Activated CD8-positive, alpha-beta memory T cell treated with anti-CD3 and anti-CD28 coated beads, Interleukin-2, amount 10 ng/mL, durations not matched to agents 7 days and 5 days (primary cell): ENCODE results near the gene PBX3. TPM values are rescaled to one million over a fixed set of nuclear protein-coding genes. Genes with fewer than 3 reads are reported as not detected.
"Not testable (repeated sequence)": the region's sequence is repeated elsewhere in the genome, so short reads cannot be mapped to it uniquely, and the experiment has no call there.

ENCODE experiments used
- ATAC-seq: fragments of 150-1000 bp; cut with Tn5 transposase; one replicate; pipeline ENCODE4 v1.10.0; 2021; ENCODE audit warnings: moderate library complexity
- CTCF ChIA-PET: fragments of 350-600 bp; sonication (Branson Sonifier 250); formaldehyde crosslinking; loops from one replicate; lab custom pipeline; 2021; ENCODE audit warnings: antibody characterized with exemption; lab: Charles Lee
- DNase-seq: peaks from one replicate; pipeline ENCODE4 v3.0.0-alpha.2; 2020
- H3K27ac Mint-ChIP-seq: one replicate; pipeline ENCODE4 v1.8.0; 2021; ENCODE audit warnings: mild to moderate bottlenecking, mixed read lengths
- H3K27me3 Mint-ChIP-seq: one replicate; pipeline ENCODE4 v1.8.0; 2021; ENCODE audit warnings: mixed read lengths
- H3K36me3 Mint-ChIP-seq: one replicate; pipeline ENCODE4 v1.8.0; 2021; ENCODE audit warnings: mild to moderate bottlenecking, mixed read lengths
- H3K4me1 Mint-ChIP-seq: one replicate; pipeline ENCODE4 v1.8.0; 2021; ENCODE audit warnings: mixed read lengths
- H3K4me3 Mint-ChIP-seq: one replicate; pipeline ENCODE4 v1.8.0; 2021; ENCODE audit warnings: mild to moderate bottlenecking, moderate library complexity, mixed read lengths
- H3K9me3 Mint-ChIP-seq: one replicate; pipeline ENCODE4 v1.8.0; 2022; ENCODE audit warnings: low read depth, mixed read lengths
- total RNA-seq, 2 experiments: library from RNA; stranded (reverse); gene quantifications; one replicate each; pipeline ENCODE4 v1.2.3, GENCODE V29; 2021

Gene PBX3
- total RNA-seq, 2 experiments from 2014 or later: 20.2 to 20.7 TPM

DNA sequence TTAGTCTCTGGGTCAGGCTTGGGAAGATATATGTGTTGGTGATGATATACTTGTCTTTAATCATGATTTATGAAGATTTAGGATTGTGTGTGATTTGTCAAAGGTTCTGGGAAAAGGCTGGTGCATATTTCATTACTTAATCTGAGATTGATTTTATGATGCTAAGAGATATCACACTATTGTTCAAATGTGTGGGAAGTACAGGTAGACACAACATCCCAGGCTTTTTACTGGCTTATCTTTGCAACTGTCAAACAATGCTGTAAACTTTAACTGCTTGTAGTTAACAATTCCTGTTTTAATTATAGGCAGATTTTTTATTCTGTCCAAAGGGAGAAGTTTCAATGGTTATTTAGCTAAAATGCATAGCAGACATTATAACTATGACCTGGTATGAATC is 23.9 kb downstream of the PBX3 start:
- no peak for ATAC-seq

DNA sequence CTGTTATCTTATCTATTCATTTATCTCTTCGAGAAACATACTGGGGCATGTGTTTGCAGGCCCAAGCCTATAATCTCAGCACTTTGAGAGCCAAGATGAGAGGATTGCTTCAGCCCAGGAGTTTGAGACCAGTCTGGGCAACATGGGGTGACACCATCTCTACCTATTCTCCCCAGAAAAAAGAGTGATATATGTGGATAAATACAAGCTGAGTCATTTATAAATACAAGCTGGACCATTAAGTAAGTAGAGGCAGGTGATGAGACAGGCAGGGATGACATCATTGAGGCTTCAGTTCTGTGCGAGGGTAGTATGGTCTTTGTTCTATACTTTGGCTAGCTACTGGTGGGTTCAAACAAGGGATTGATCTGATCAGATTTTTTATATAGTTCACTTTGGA is 25.6 kb downstream of the PBX3 start:
- CTCF ChIA-PET: no interaction called here
- H3K4me1 Mint-ChIP-seq: peaks cover 2% of the 10 kb centered on the region

More for the DNA sequence above, 23.9 kb downstream of the PBX3 start:
- Mint-ChIP-seq H3K36me3 (peaks cover 3% of the 10 kb centered on the region), H3K27me3 (no peaks in the 10 kb centered on the region), H3K4me3 (no peak overlapping the region), H3K4me1 (peaks cover 10% of the 10 kb centered on the region), H3K27ac (no peak overlapping the region), H3K9me3 (no peaks in the 10 kb centered on the region)
- no peak for DNase-seq
- CTCF ChIA-PET: no interaction called here

DNA sequence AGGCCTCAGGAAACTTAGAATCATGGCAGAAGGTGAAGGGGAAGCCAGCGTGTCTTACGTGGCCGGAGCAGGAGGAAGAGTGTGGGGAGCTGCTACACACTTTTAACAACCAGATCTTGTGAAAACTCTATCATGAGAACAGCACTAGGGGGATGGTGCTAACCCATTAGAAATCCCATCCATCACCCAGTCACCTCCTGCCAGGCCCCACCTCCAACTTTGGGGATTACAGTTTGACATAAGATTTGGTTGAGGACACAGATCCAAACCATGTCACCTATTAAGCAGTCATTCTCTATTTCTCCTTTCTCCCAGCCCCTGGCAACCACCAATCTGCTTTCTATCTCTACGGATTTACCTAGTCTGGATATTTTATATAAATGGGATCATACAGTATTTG is 26.9 kb downstream of the PBX3 start:
- no peaks in the 10 kb centered on the region for H3K9me3 Mint-ChIP-seq

More for the DNA sequence above, 25.6 kb downstream of the PBX3 start:
- peaks cover 3% of the 10 kb centered on the region for H3K36me3 Mint-ChIP-seq
- no peak overlapping the region for H3K4me3 Mint-ChIP-seq
- ATAC-seq: no peak
- no peak for DNase-seq
- H3K27ac Mint-ChIP-seq: no peak overlapping the region
- no peaks in the 10 kb centered on the region for H3K27me3 Mint-ChIP-seq
- H3K9me3 Mint-ChIP-seq: no peaks in the 10 kb centered on the region

DNA sequence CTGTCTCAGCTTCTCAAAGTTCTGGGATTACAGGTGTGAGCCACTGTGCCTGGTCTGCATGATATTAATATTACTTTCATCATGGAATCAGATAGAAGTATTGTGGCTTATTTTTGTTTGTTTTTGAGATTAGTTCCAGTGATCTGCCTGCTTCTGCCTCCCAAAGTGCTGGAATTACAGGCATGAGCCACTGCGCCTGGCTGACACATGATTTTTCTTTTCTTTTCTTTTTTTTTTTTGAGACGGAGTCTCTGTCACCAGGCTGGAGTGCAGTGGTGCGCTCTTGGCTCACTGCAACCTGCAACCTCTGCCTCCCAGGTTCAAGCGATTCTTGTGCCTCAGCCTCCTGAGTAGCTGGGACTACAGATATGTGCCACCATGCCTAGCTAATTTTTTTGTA is 29.6 kb downstream of the PBX3 start:
- H3K27me3 Mint-ChIP-seq, H3K9me3 Mint-ChIP-seq, CTCF ChIA-PET, H3K4me3 Mint-ChIP-seq, H3K36me3 Mint-ChIP-seq, DNase-seq, ATAC-seq, H3K4me1 Mint-ChIP-seq, H3K27ac Mint-ChIP-seq: not testable (repeated sequence)

More for the DNA sequence above, 26.9 kb downstream of the PBX3 start:
- Mint-ChIP-seq H3K4me1 (no peaks in the 10 kb centered on the region), H3K4me3 (no peak overlapping the region), H3K27me3 (no peaks in the 10 kb centered on the region), H3K36me3 (peaks cover 3% of the 10 kb centered on the region), H3K27ac (no peak overlapping the region)
- DNase-seq: no peak
- CTCF ChIA-PET: interaction anchor here (0.6 kb wide), 1 partner anchor 1558 kb away, joined by 3 read pairs; no protein-coding TSS in a partner anchor
- ATAC-seq: no peak

DNA sequence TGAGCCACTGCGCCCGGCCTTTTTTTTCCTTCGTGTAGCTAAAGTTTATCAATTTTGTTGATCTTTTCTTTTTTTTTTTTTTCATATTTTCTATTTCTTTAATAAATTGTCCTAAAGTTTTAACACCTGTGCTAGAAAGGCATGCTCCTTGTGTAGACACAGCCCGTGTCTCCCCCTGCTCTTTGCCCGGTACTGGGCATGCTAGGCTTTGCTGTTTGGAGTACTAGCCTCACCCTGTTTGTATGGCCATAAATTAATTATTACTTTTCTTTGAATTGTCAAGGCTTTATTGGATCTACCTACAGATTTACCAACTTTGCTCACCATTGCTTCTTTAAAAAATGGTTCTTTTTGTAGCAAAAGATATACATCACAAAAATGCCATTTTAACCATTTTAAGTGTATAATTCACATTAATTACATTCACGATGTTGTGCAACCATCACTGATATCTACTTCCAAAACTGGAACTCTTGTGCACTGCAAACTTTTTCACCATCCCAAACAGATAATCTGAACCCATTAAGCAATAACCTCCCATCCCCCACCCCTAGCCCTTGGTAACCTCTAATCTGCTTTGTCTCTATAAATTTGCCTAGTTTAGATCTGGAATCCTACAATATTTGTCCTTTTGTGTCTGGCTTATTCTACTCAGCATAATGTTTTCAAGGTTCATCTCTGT is 31.5 kb downstream of the PBX3 start:
- not testable (repeated sequence) for H3K27ac Mint-ChIP-seq, H3K27me3 Mint-ChIP-seq, H3K36me3 Mint-ChIP-seq, ATAC-seq, H3K4me1 Mint-ChIP-seq, H3K9me3 Mint-ChIP-seq, DNase-seq, H3K4me3 Mint-ChIP-seq
- CTCF ChIA-PET: interaction anchor here (0.8 kb wide), 1 partner anchor 9 kb away, joined by 3 read pairs; no protein-coding TSS in a partner anchor

DNA sequence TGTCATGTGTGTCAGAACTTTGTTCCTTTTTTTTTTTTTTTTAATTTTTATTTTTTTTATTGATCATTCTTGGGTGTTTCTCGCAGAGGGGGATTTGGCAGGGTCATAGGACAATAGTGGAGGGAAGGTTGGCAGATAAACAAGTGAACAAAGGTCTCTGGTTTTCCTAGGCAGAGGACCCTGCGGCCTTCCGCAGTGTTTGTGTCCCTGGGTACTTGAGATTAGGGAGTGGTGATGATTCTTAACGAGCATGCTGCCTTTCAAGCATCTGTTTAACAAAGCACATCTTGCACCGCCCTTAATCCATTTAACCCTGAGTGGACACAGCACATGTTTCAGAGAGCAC is 32.0 kb downstream of the PBX3 start:
- H3K36me3 Mint-ChIP-seq, CTCF ChIA-PET, DNase-seq, H3K27me3 Mint-ChIP-seq, H3K27ac Mint-ChIP-seq, H3K9me3 Mint-ChIP-seq, H3K4me3 Mint-ChIP-seq, ATAC-seq, H3K4me1 Mint-ChIP-seq: not testable (repeated sequence)

DNA sequence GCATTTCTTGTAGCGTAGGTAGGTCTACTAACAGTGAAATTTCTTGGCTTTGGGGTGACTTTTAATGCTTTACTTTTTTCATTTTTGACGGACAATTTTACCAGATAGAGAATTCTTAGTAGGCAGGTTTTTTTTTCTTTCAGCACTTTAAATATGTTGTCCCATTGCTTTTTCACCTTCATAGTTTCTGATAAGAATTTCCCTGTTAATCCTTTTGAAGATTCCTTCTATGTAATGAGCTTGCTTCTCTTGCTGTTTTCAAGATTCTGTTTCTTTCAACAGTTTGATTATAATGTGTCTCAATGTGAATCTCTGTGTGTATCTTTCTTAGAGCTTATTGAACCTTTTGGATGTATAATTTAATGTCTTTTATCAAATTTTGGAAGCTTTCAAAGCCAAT is 35.5 kb downstream of the PBX3 start:
- Mint-ChIP-seq H3K27me3 (no peaks in the 10 kb centered on the region), H3K4me3 (no peak overlapping the region), H3K9me3 (no peaks in the 10 kb centered on the region), H3K27ac (no peak overlapping the region), H3K4me1 (peaks cover 14% of the 10 kb centered on the region), H3K36me3 (peaks cover 8% of the 10 kb centered on the region)
- DNase-seq: no peak
- no peak for ATAC-seq
- CTCF ChIA-PET: no interaction called here

DNA sequence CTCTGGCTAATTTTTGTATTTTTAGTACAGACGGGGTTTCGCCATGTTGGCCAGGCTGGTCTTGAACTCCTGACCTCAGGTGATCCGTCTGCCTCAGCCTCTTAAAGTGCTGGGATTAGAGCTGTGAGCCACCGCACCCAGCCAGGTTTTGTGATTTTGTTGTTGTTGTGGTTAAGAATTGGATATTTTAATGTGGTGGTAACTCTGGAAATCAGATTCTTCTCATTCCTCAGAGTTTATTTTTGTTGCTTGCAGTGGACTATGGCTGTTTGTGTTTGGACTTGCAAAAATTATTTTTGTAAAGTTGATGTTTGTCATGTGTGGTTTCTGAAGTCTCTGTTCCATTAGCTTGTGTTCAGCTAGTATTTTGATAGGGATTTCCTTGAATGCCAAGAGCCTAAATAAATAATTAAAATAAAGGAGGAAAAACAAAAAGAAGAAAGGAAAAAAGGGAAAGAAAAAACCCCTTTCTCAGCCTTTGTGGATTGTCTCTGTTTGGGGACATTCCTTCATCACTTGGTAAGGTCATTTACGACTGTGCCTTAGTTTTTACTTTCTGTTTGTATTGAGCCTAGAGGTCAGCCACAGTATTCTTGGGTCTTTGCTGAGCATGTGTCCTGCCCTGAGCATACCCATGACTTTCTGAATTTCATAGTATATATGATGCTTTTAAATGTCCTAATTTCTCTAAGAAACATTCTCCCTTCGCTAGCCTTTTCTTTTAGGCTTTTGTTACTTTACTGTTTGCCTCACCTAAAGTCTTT is 37.3 kb downstream of the PBX3 start:
- H3K9me3 Mint-ChIP-seq: no peaks in the 10 kb centered on the region
- peaks cover 9% of the 10 kb centered on the region for H3K36me3 Mint-ChIP-seq
- H3K4me1 Mint-ChIP-seq: peaks cover 14% of the 10 kb centered on the region
- no peaks in the 10 kb centered on the region for H3K27me3 Mint-ChIP-seq
- DNase-seq (no peak), ATAC-seq (no peak)
- CTCF ChIA-PET: interaction anchor here (1.1 to 1.2 kb wide), 2 partner anchors 10 to 15 kb away, joined by 3 read pairs; no protein-coding TSS in a partner anchor
- H3K27ac Mint-ChIP-seq: no peak overlapping the region
- H3K4me3 Mint-ChIP-seq: peak overlapping the region; percentile 34

DNA sequence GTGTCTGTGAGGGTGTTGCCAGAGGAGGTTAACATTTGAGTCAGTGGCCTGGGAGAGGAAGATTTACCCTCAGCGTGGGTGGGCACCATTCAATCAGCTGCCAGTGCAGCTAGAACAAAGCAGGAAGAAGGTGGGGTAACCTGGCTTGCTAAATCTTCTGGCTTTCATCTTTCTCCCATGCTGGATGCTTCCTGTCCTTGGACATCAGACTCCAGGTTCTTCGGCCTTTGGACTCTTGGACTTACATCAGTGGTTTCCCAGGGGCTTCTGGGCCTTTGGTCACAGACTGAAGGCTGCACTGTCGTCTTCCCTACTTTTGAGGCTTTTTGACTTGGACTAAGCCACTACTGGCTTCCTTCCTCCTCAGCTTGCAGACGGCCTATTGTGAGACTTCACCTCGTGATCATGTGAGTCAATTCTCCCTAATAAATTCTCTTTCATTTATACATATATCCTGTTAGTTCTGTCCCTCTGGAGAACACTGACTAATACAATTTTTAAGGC is 38.1 kb downstream of the PBX3 start:
- Mint-ChIP-seq H3K4me1 (peaks cover 14% of the 10 kb centered on the region), H3K27me3 (no peaks in the 10 kb centered on the region), H3K27ac (peak overlapping the region; percentile 58), H3K4me3 (peak overlapping the region; percentile 34), H3K9me3 (no peaks in the 10 kb centered on the region), H3K36me3 (peaks cover 9% of the 10 kb centered on the region)
- CTCF ChIA-PET: interaction anchor here (1.1 kb wide), 1 partner anchor 9 kb away, joined by 3 read pairs; no protein-coding TSS in a partner anchor
- ATAC-seq (peak; percentile 49), DNase-seq (peak; percentile 42)

DNA sequence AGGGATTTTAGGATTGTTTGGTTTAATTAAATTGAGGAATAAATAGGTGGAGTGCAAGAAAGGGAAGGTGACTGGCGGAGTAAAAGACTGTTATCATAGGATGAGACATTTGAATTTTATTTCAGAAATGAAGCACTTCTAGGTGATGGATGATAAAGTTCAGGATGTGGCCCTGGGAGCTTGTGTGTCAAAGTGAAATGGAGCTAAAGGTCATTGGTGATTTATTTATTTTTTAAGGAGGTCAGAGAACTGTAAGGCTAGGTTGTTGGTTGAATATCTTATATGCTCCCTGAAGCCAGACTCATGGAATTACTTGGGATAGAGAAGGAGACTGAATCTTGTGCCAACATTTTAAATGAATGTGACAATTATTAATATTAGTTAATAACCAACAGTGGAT is 40.5 kb downstream of the PBX3 start:
- H3K27me3 Mint-ChIP-seq: no peaks in the 10 kb centered on the region
- DNase-seq (no peak), ATAC-seq (no peak)
- no peaks in the 10 kb centered on the region for H3K9me3 Mint-ChIP-seq
- peaks cover 9% of the 10 kb centered on the region for H3K36me3 Mint-ChIP-seq
- peaks cover 14% of the 10 kb centered on the region for H3K4me1 Mint-ChIP-seq
- H3K27ac Mint-ChIP-seq: no peak overlapping the region
- no peak overlapping the region for H3K4me3 Mint-ChIP-seq
- CTCF ChIA-PET: no interaction called here

DNA sequence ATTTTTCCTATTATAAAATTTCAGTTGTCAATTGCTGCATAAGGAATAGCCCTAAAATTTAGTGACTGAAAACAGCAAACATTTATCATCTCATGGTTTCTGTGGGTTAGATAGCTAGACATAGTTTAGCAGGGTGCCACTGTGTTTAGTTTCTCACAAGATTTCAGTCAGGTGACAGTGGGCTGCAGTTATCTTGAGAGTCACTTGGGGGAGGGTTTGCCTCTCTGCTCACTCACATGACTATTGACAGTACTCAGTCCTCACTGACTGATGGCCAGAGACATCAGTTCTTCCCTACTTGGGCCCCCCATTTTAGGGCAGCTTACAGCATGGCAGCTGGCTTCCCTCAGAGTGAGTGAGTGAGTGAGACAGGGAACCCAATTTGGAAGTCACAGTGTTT is 42.0 kb downstream of the PBX3 start:
- Mint-ChIP-seq H3K4me3 (no peak overlapping the region), H3K9me3 (no peaks in the 10 kb centered on the region), H3K4me1 (peaks cover 14% of the 10 kb centered on the region), H3K36me3 (peaks cover 8% of the 10 kb centered on the region), H3K27me3 (no peaks in the 10 kb centered on the region), H3K27ac (no peak overlapping the region)
- no peak for DNase-seq
- no peak for ATAC-seq
- CTCF ChIA-PET: no interaction called here

DNA sequence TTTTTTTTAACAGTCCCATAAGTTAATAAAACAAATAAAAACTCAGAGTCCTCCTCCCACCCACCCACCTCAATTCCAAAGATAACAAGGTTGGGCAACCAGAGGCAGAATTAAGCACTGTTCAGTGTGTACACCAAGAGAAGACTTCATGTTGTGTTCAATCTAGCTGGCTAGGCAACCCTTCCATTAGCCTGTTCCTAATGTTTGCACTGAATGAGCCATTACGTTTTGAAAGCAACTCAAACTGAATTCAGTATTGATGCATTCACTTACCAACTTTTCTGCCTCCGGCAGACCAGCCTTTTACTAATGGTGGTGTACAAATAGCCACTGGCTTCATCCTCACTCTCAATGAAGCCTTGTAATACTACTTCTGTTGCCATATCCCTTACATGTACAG is 47.5 kb downstream of the PBX3 start:
- ATAC-seq: no peak
- Mint-ChIP-seq H3K36me3 (peaks cover 2% of the 10 kb centered on the region), H3K27ac (no peak overlapping the region), H3K4me1 (no peaks in the 10 kb centered on the region), H3K27me3 (no peaks in the 10 kb centered on the region), H3K9me3 (no peaks in the 10 kb centered on the region), H3K4me3 (no peak overlapping the region)
- CTCF ChIA-PET: interaction anchor here (1.6 kb wide), 1 partner anchor 10 kb away, joined by 3 read pairs; no protein-coding TSS in a partner anchor
- DNase-seq: no peak

DNA sequence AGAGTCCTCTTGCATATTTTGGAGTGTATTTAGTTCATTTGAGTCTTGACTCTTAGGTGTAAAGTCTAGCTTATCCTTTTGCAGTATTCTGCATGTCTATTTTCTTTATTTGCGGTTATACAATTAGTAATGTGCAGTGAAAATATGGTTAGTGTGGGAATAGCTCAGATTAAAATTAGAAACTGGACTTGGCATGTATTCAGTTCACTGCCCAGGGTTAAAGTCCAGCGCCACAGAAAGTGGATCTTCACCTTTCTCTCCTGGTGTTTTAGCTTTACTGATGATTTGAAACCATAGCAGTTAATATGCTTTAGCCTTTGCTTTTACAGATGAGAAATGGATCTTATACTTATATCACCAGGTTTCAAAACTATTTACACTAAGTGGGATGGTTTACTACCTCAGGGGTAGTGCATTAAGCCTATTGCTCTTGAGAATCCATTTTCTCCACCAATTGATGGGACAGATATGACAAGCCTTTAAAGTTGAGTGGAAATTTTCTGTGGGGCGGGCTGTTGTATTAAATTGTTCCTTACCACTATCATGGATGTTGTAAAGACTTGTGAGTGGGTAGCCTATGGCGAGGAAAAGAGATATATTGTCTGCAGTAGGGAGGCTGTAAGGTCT is 48.9 kb downstream of the PBX3 start:
- no peak for ATAC-seq
- H3K27me3 Mint-ChIP-seq: no peaks in the 10 kb centered on the region
- no peaks in the 10 kb centered on the region for H3K4me1 Mint-ChIP-seq
- H3K36me3 Mint-ChIP-seq: peaks cover 2% of the 10 kb centered on the region
- no peak overlapping the region for H3K27ac Mint-ChIP-seq
- CTCF ChIA-PET: no interaction called here
- H3K9me3 Mint-ChIP-seq: no peaks in the 10 kb centered on the region
- no peak for DNase-seq
- no peak overlapping the region for H3K4me3 Mint-ChIP-seq
